Liver (tissue), 9 donors: ENCODE results near the gene C1QTNF1. TPM values are rescaled to one million over a fixed set of nuclear protein-coding genes. Genes with fewer than 3 reads are reported as not detected.

Experiments
- DNase-seq: peaks from one replicate; pipeline ENCODE4 v3.0.0-alpha.2; 2017; ENCODE audit warnings: low spot score
- H3K27ac ChIP-seq, 2 donors: one replicate each; pipeline ENCODE4 v1.7.0; 2013; ENCODE audit warnings: inconsistent platforms in 2 of 2, low read length in 2 of 2, control low read depth in 1 of 2, low read depth in 1 of 2, mild to moderate bottlenecking in 1 of 2
- H3K27me3 ChIP-seq, 4 donors: one replicate each; pipeline versions ENCODE4 v1.6.1 to v1.7.0; 2013; ENCODE audit warnings: low read length in 3 of 4, inconsistent platforms in 1 of 4, mild to moderate bottlenecking in 1 of 4, moderate library complexity in 1 of 4; ENCODE audit not compliant: control insufficient read depth in 4 of 4, insufficient read depth in 4 of 4
- H3K36me3 ChIP-seq, 4 donors: one replicate each; pipeline versions ENCODE4 v1.6.1 to v1.7.0; 2013; ENCODE audit warnings: low read length in 3 of 4, mild to moderate bottlenecking in 3 of 4, low read depth in 1 of 4, moderate library complexity in 1 of 4; ENCODE audit not compliant: control insufficient read depth in 4 of 4, insufficient read depth in 3 of 4
- H3K4me1 ChIP-seq, 4 donors: one replicate each; pipeline versions ENCODE4 v1.6.1 to v1.7.0; 2013; ENCODE audit warnings: low read length in 3 of 4, mild to moderate bottlenecking in 3 of 4, moderate library complexity in 1 of 4; ENCODE audit not compliant: control insufficient read depth in 4 of 4, insufficient read depth in 4 of 4
- H3K4me3 ChIP-seq, 3 donors: one replicate each; pipeline versions ENCODE4 v1.6.1 to v1.7.0; 2013; ENCODE audit warnings: low read length in 3 of 3, control low read depth in 1 of 3, low read depth in 1 of 3, mild to moderate bottlenecking in 1 of 3
- H3K9ac ChIP-seq, 2 donors: one replicate each; pipeline ENCODE4 v1.7.0; 2013; ENCODE audit warnings: low read length in 2 of 2, mild to moderate bottlenecking in 2 of 2, moderate library complexity in 2 of 2, control low read depth in 1 of 2, low read depth in 1 of 2
- H3K9me3 ChIP-seq, 4 donors: one replicate each; pipeline versions ENCODE4 v1.6.1 to v1.7.0; 2013; ENCODE audit warnings: low read length in 3 of 4; ENCODE audit not compliant: control insufficient read depth in 4 of 4
- ATF3 ChIP-seq: IDR thresholded peaks from 2 replicates; pipeline ENCODE4 v1.6.1; 2016; ENCODE audit warnings: antibody characterized with exemption
- CTCF ChIP-seq: fragments of 150-350 bp; IDR thresholded peaks from 2 replicates; pipeline ENCODE4 v1.5.1; 2017; ENCODE audit warnings: improper control_type of control experiment, low read depth, low read length; ENCODE audit not compliant: missing input control
- EGR1 ChIP-seq, 2 donors: IDR thresholded peaks; 2 replicates each; pipeline ENCODE4 v1.6.1; 2016 to 2018; ENCODE audit warnings: antibody characterized with exemption in 2 of 2, low read depth in 2 of 2
- FOXA1 ChIP-seq: IDR thresholded peaks from 2 replicates; pipeline ENCODE4 v1.6.1; 2016; ENCODE audit warnings: antibody characterized with exemption
- FOXA2 ChIP-seq: IDR thresholded peaks from 2 replicates; pipeline ENCODE4 v1.6.1; 2016; ENCODE audit warnings: antibody characterized with exemption
- GABPA ChIP-seq, 2 donors: IDR thresholded peaks in 1 of 2; conservative IDR thresholded peaks in 1 of 2; 2 replicates each; pipeline ENCODE4 v1.6.1; 2016; ENCODE audit warnings: antibody characterized with exemption in 2 of 2, mild to moderate bottlenecking in 1 of 2, moderate library complexity in 1 of 2
- HNF4G ChIP-seq: IDR thresholded peaks from 2 replicates; pipeline ENCODE4 v1.6.1; 2016; ENCODE audit warnings: antibody characterized with exemption
- JUND ChIP-seq, 2 donors: IDR thresholded peaks; 2 replicates each; pipeline ENCODE4 v1.6.1; 2016; ENCODE audit warnings: antibody characterized with exemption in 2 of 2
- MAX ChIP-seq: IDR thresholded peaks from 2 replicates; pipeline ENCODE4 v1.6.1; 2016; ENCODE audit warnings: antibody characterized with exemption
- NR2F2 ChIP-seq: IDR thresholded peaks from 2 replicates; pipeline ENCODE4 v1.6.1; 2016; ENCODE audit warnings: antibody characterized with exemption
- RAD21 ChIP-seq, 2 donors: IDR thresholded peaks; 2 replicates each; pipeline ENCODE4 v1.6.1; 2016; ENCODE audit warnings: antibody characterized with exemption in 2 of 2, mild to moderate bottlenecking in 2 of 2
- REST ChIP-seq: IDR thresholded peaks from 2 replicates; pipeline ENCODE4 v1.6.1; 2016; ENCODE audit warnings: antibody characterized with exemption, mild to moderate bottlenecking
- RXRA ChIP-seq, 2 donors: IDR thresholded peaks; 2 replicates each; pipeline ENCODE4 v1.6.1; 2017 to 2018; ENCODE audit warnings: antibody characterized with exemption in 2 of 2, mild to moderate bottlenecking in 1 of 2
- SP1 ChIP-seq: IDR thresholded peaks from 2 replicates; pipeline ENCODE4 v1.6.1; 2018; ENCODE audit warnings: antibody characterized with exemption, mild to moderate bottlenecking
- TAF1 ChIP-seq: conservative IDR thresholded peaks from 2 replicates; pipeline ENCODE4 v1.6.1; 2016; ENCODE audit warnings: antibody characterized with exemption, mild to moderate bottlenecking
- ZBTB33 ChIP-seq: IDR thresholded peaks from 2 replicates; pipeline ENCODE4 v1.6.1; 2016; ENCODE audit warnings: antibody characterized with exemption
- WGBS: extraction: QIAGEN DNeasy Blood & Tissue Kit; methylation state at CpG from one replicate; pipeline ENCODE4 v1.1.7; 2013; 5-methylcytosine and 5-hydroxymethylcytosine counted together
- polyA plus RNA-seq, 2 donors: library from polyadenylated mRNA; stranded (reverse) in 1 of 2; unstranded in 1 of 2; fragments of 200-250 nt in 1 of 2; fragments of >200 nt in 1 of 2; fragmentation: Nextera tagmentation in 1 of 2; extraction: Ambion mirVana in 1 of 2; gene quantifications; one replicate each; pipeline versions ENCODE4 v1.2.1 to v1.2.3, GENCODE V29; 2013 to 2015
- total RNA-seq, 2 donors: library from RNA; depleted of rRNA; stranded (reverse); fragments of >200 nt; gene quantifications; one replicate each; pipeline ENCODE4 v1.2.3, GENCODE V29; 2014
- donor health status: healthy.
- donor health status: healthy.
- donor health status: healthy.
- donor health status: healthy.
- donor health status: healthy.

Gene C1QTNF1
- total and polyA plus RNA-seq, 4 donors = 0.56 to 54.6 (median 16.1) TPM

- H3K4me1 ChIP-seq = peaks cover 0 to 20% (median 9%) of the 10 kb centered on the region in 4 donors
- peaks cover 0 to 6% (median 0%) of the 10 kb centered on the region in 4 donors for H3K36me3 ChIP-seq
- no peak overlapping the region for H3K9ac ChIP-seq
- no peak overlapping the region for H3K27ac ChIP-seq
- no peak for TF ChIP-seq ATF3
- no peak for TF ChIP-seq SP1
- TF ChIP-seq MAX = no peak
- no peak for TF ChIP-seq RAD21 (IDR thresholded peaks at IDR 0.05)
- TF ChIP-seq FOXA1 = no peak
- TF ChIP-seq REST = no peak
- TF ChIP-seq GABPA (IDR thresholded peaks at IDR 0.05 in 1 of 2, conservative IDR thresholded peaks at IDR 0.05 in 1 of 2) = no peak
- no peak for TF ChIP-seq EGR1 (IDR thresholded peaks at IDR 0.05; ENCODE audit: low read depth in 2 of 2)
- TF ChIP-seq NR2F2 = no peak
- no peak for DNase-seq
- H3K4me3 ChIP-seq = no peak overlapping the region
- H3K9me3 ChIP-seq = no peaks in the 10 kb centered on the region
- no peaks in the 10 kb centered on the region for H3K27me3 ChIP-seq
- 76% methylated on average over 3 of the region's 3 CpGs for WGBS
These were observed 20.1 kb upstream of the C1QTNF1 start for GRCh38 chr17:79003661-79004411.

GRCh38 chr17:79005063-79005861 lies 18.7 kb upstream of the C1QTNF1 start:
- Histone ChIP-seq H3K27me3 (no peaks in the 10 kb centered on the region), H3K9me3 (no peaks in the 10 kb centered on the region), H3K4me3 (no peak overlapping the region), H3K4me1 (peaks cover 0 to 29% (median 10%) of the 10 kb centered on the region in 4 donors), H3K27ac (no peak overlapping the region), H3K36me3 (peaks cover 0 to 3% (median 0%) of the 10 kb centered on the region in 4 donors), H3K9ac (no peak overlapping the region)
- DNase-seq = no peak
- 83% methylated on average over 12 of the region's 12 CpGs for WGBS
- TF ChIP-seq ZBTB33 (no peak), JUND (IDR thresholded peaks at IDR 0.05) (no peak), RXRA (IDR thresholded peaks at IDR 0.05) (no peak), REST (no peak), SP1 (no peak), ATF3 (no peak), EGR1 (IDR thresholded peaks at IDR 0.05; ENCODE audit: low read depth in 2 of 2) (no peak), FOXA1 (no peak), FOXA2 (no peak), CTCF (no peak), GABPA (IDR thresholded peaks at IDR 0.05 in 1 of 2, conservative IDR thresholded peaks at IDR 0.05 in 1 of 2) (no peak), TAF1 (no peak), MAX (no peak), RAD21 (IDR thresholded peaks at IDR 0.05) (no peak), HNF4G (no peak), NR2F2 (no peak)
